HG03025 (cell line): Measurements from ENCODE around the gene SERPINA9.

Experiments
- ATAC-seq: cut with Tn5 transposase; IDR thresholded peaks from one replicate; pipeline ENCODE4 v1.9.1; 2021; ENCODE audit warnings: mild to moderate bottlenecking, moderate library complexity; ENCODE audit not compliant: unreplicated experiment, low FRiP score

The SERPINA9 gene

GRCh38 chr14:94464290-94464689 is 11.7 kb downstream of the SERPINA9 start:
- ATAC-seq, result no peak

DNA sequence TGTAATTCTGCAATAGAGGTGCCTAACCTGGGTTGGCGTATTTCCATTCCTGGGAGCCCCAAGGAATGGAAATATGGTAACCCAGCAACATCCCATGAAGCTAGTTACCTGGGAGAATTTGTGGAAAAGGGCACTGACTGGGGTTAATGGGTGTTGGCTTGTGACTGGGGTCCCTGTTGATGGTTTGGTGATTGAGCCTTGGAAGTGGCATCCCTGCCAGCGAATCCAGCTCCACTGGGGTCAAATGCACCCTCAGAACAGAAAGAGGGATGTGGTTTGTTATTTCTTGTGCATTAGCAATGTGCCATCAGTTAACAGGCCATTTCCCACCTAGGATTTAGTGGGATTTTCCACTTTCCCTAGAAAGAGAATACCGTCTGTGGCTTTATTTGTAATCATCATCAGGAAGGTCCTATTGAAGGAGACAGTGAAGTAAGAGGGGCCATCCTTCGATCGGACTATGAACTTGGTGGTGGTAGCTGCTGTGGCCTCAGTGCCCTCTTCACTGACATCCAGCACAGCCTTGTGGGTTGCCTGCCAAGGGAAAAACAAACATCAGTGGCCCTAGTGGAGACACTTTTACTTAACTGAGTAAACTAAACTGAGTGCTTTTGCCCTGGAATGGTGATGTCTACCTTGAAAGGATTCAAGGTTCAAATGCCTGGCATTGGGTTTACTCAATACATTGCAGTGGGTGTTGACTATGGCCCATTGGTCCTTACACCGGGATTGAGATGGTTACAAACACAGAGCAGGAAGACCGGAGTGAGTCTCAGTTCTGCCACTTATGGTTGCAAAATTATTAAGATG is 13.0 kb downstream of the SERPINA9 start:
- no peak for ATAC-seq

GRCh38 chr14:94462219-94462551 is 13.8 kb downstream of the SERPINA9 start:
- no peak for ATAC-seq

DNA sequence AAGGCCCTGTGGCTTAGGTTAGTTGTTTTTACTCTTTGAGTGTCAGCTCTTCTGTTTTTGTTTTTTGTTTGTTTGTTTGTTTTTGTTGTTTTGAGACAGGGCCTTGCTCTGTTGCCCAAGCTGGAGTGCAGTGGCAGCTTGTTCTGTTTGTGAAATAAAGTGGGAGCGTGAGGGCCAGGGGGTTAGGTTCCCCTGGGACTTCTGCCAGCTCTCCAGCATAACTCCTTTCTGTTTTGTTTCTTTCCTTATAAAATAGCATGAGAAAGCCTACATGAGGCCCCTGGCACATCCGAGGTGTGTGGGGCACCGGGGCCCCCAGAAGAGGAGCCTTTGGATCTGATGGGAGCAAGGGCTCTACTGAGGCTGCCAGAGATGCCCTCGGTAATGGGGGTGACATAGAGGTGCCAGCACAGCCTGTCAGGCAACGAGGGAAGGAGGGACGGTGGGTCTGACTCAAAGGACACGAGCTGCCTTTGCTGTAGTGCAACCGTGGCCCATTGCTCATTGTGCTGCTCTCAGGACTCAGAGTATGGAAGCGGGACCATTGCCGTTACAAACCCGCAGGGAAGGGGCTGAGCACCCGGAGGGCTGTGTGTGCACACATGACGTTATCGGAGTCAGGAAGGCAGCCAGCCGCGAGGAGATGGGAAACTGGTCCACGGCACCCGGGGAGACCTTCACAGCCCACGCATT is 14.3 kb downstream of the SERPINA9 start:
- ATAC-seq, result no peak

GRCh38 chr14:94460631-94461416 is 15.2 kb downstream of the SERPINA9 start:
- no peak for ATAC-seq

GRCh38 chr14:94458558-94459205 is 17.3 kb downstream of the SERPINA9 start:
- ATAC-seq, result no peak

DNA sequence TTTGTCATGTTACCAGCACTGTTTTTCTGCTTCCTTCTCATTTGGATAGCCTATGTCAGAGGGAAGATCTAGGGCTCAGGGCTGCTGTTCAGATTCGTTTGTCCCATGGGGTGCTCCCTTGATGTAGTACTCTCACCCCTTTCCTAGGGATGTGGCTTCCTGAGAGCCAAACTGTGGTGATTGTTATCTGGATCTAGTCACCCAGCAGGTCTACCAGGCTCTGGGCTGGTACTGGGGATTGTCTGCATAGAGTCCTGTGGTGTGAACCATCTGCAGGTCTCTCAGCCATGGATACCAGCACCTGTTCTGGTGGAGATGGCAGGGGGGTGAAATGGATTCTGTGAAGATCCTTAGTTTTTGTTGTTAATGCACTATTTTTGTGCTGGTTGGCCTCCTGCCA is 17.9 kb downstream of the SERPINA9 start:
- no peak for ATAC-seq

DNA sequence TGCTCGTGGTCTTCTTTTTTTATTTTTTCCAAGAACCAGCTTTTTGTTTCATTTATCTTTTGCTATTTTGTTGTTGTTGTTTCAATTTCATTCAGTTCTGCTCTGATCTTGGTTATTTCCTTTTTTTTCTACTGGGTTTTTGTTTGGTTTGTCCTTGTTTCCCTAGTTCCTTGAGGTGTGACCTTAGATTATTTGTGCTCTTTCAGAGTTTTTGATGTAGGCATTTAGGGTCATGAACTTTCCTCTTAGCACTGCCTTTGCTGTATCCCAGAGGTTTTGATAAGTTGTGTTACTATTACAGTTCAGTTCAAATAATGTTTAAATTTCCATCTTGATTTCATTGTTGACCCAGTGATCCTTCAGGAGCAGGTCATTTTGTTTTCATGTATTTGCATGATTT is 20.1 kb downstream of the SERPINA9 start:
- no peak for ATAC-seq

GRCh38 chr14:94451826-94452225 is 24.2 kb downstream of the SERPINA9 start:
- no peak for ATAC-seq

GRCh38 chr14:94451091-94451771 is 24.8 kb downstream of the SERPINA9 start:
- no peak for ATAC-seq

DNA sequence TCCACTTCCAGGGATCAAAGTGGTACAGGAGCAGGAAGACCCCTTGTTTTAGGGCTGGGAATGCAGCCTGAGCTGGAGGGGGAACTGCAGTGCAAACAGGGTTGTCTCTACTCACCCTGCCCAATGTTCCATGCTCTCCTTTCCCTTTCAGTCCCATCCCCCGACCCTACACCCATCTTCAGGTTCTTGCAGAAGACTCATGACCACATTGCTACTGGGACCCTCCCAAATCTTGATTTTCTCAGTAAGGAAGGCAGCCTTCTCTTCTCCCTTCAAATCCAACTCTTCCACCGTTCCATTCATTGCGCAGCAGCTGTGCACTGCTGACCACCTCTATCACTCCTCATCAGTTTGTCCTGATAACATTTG is 25.3 kb downstream of the SERPINA9 start:
- ATAC-seq, result no peak

DNA sequence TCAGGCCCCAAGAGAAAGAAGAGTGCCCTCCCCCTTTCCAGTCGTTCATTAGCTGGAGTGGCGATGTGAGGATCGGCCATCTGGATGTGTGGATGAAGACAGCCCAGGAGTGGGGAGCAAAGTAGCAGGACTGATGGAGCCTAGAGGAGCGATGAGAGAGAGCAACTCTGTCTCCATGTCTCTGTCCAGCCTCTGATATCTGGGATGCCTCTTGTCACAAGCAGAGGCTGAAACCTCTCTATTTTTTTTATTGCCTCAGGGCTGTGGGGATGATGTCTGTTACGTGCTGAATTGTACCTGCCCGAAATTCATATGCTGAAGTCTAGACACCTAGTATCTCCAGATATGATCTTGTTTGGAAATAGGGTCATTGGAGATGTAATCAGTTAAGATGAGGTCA is 26.1 kb downstream of the SERPINA9 start:
- no peak for ATAC-seq

DNA sequence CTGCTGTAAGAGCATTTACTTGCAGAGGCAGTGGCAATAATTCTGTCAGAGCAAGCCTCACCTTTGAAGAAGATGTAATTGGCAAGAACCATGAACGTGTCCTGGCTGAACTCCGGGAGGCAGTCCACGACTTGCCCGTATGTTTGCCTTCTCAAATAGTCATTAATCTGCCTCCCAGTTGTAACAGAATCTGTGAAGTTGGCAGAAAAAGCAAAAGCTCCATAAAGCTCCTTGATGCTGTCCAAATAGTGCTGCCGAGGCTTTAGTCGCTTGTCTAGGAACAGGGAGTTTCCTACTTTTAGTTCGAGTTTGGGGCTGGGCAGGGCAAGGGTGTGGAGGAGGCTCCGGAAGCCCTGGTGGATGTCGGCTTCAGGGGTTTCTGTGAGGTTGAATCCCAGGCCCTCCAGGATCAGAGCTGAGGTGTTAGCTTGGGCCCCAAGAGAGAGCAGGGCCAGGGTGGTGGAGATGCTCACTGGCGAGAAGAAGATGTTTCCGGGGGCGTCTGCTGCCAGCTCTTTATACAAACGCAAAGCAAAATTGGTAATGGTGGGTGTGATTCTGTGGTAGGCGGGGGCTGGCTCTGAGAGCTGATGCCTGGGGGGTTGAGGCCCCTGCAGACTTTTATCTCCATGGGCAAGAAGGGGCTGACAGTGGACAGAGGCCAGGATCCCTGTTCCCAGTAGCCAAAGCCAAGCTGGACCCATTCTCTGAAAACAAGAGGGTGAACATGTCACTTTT is 27.8 kb downstream of the SERPINA9 start:
- ATAC-seq, result no peak

DNA sequence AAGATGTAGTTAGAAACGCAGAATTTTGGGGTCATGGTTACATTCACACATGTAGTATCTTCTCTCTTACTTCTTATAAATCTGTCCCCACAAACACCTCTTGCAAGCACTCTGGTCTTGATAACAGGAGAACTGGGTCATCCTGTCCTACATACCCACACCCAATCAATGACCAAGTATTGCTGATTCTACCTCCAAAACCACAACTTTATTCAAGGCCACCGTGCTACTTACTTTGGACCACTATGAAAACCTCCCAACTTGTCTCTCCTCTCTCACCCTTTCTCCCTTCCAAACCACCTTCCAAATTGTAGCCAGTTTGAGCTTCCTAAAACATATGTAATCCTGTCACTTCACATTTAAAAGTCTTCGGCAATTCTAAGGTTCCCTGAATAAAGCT is 28.8 kb downstream of the SERPINA9 start:
- ATAC-seq, result no peak

GRCh38 chr14:94446126-94446525 is 29.9 kb downstream of the SERPINA9 start:
- no peak for ATAC-seq

DNA sequence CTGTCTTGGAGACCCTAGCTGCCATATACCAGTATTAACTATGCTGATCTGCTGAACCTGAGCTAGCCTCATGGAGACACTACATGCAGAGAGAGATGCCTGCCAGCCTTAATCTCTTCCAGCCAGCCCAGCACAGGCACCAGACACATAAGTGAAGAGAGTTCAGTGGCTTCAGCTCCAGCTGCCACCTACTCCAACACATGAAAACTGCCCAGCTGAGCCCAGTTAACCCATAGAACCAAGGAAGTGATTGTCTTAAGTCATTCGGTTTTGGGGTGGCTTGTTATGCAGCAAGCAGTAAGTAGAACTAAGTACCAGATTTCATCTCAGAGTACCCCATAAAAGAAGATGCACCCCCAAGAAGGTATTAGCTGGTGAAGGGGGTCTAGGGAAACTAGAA is 31.0 kb downstream of the SERPINA9 start:
- no peak for ATAC-seq

GRCh38 chr14:94441531-94442205 is 34.3 kb downstream of the SERPINA9 start:
- ATAC-seq, result no peak

- no peak for ATAC-seq
Measured at GRCh38 chr14:94441130-94441529, 34.9 kb downstream of the SERPINA9 start.

- ATAC-seq, result no peak
Measured at GRCh38 chr14:94439453-94440057, 36.4 kb downstream of the SERPINA9 start.
